HEK293 (cell line): ENCODE measurements around the gene WBP11.

Experiments used
- CTCF ChIA-PET: fragments of 350-600 bp; formaldehyde crosslinking; extraction: SDS; loops from one replicate; lab custom pipeline; 2021; ENCODE audit warnings: antibody characterized with exemption; lab: Yijun Ruan, JAX
- POLR2A ChIA-PET: fragments of 300-600 bp; formaldehyde crosslinking; extraction: SDS; loops from one replicate; lab custom pipeline; 2020; ENCODE audit warnings: antibody characterized with exemption, inconsistent platforms; lab: Yijun Ruan, JAX
- H3K27ac ChIP-seq: fragments of 200-500 bp; sonication (Bioruptor generic); 2 replicates; pipeline ENCODE4 v1.5.1; 2014; ENCODE audit warnings: low read depth, low read length, control low read depth, inconsistent platforms; ENCODE audit errors: extremely low read depth
- H3K36me3 ChIP-seq, 2 experiments: fragments of 200-500 bp in 1 of 2; sonication (Bioruptor generic) in 1 of 2; 1 replicate in 1 of 2; 2 replicates in 1 of 2; pipeline ENCODE4 v1.5.1; 2014 to 2017; ENCODE audit warnings: inconsistent platforms in 2 of 2, low read length in 2 of 2; ENCODE audit not compliant: control insufficient read depth in 2 of 2, insufficient read depth in 1 of 2
- H3K4me1 ChIP-seq: fragments of 200-500 bp; sonication (Bioruptor generic); 2 replicates; pipeline ENCODE4 v1.5.1; 2014; ENCODE audit warnings: mild to moderate bottlenecking, low read length, inconsistent platforms; ENCODE audit not compliant: control insufficient read depth, insufficient read depth
- H3K4me3 ChIP-seq: 2 replicates; pipeline ENCODE4 v1.5.1; 2011; ENCODE audit warnings: low read depth, mild to moderate bottlenecking, control low read depth, low read length, moderate library complexity
- H3K9me3 ChIP-seq: fragments of 200-500 bp; sonication (Bioruptor generic); 2 replicates; pipeline ENCODE4 v1.5.1; 2014; ENCODE audit warnings: low read depth, low read length, inconsistent platforms; ENCODE audit not compliant: control insufficient read depth, insufficient read depth
- AEBP2 ChIP-seq: fragments of 450-650 bp; formaldehyde crosslinking; IDR thresholded peaks from 2 replicates; pipeline ENCODE4 v1.5.1; 2016; ENCODE audit warnings: missing biosample characterization, missing genetic modification characterization, borderline replicate concordance
- BCL6B ChIP-seq: fragments of 450-650 bp; formaldehyde crosslinking; IDR thresholded peaks from 2 replicates; pipeline ENCODE4 v1.5.1; 2017; ENCODE audit warnings: missing biosample characterization, missing genetic modification characterization
- KLF10 ChIP-seq: fragments of 450-650 bp; IDR thresholded peaks from 2 replicates; pipeline ENCODE4 v1.5.1; 2018; ENCODE audit warnings: missing biosample characterization, mild to moderate bottlenecking, missing genetic modification characterization
- KLF17 ChIP-seq: fragments of 450-650 bp; formaldehyde crosslinking; IDR thresholded peaks from 2 replicates; pipeline ENCODE4 v1.5.1; 2016; ENCODE audit warnings: missing biosample characterization, missing genetic modification characterization
- TCF7L2 ChIP-seq: IDR thresholded peaks from 2 replicates; pipeline ENCODE4 v1.6.1; 2011; ENCODE audit warnings: low read depth, mild to moderate bottlenecking, inconsistent platforms, low read length, moderate library complexity, borderline replicate concordance
- ZBTB44 ChIP-seq: fragments of 450-650 bp; IDR thresholded peaks from 2 replicates; pipeline ENCODE4 v1.5.1; 2018; ENCODE audit warnings: missing biosample characterization, mild to moderate bottlenecking, missing genetic modification characterization
- ZFP69B ChIP-seq: fragments of 450-650 bp; formaldehyde crosslinking; IDR thresholded peaks from 2 replicates; pipeline ENCODE4 v1.5.1; 2016; ENCODE audit warnings: missing biosample characterization, missing genetic modification characterization
- ZNF184 ChIP-seq: fragments of 450-650 bp; IDR thresholded peaks from 2 replicates; pipeline ENCODE4 v1.5.1; 2018; ENCODE audit warnings: missing biosample characterization, mild to moderate bottlenecking, missing genetic modification characterization
- ZNF221 ChIP-seq: fragments of 450-650 bp; formaldehyde crosslinking; IDR thresholded peaks from 2 replicates; pipeline ENCODE4 v1.5.1; 2017; ENCODE audit warnings: missing biosample characterization, missing genetic modification characterization, borderline replicate concordance
- ZNF449 ChIP-seq: fragments of 450-650 bp; formaldehyde crosslinking; IDR thresholded peaks from 2 replicates; pipeline ENCODE4 v1.5.1; 2017; ENCODE audit warnings: missing biosample characterization, mild to moderate bottlenecking, missing genetic modification characterization, moderate library complexity
- ZNF473 ChIP-seq: fragments of 450-650 bp; formaldehyde crosslinking; IDR thresholded peaks from 2 replicates; pipeline ENCODE4 v1.5.1; 2017; ENCODE audit warnings: missing biosample characterization, missing genetic modification characterization
- ZNF501 ChIP-seq: fragments of 450-650 bp; formaldehyde crosslinking; IDR thresholded peaks from 2 replicates; pipeline ENCODE4 v1.5.1; 2016; ENCODE audit warnings: missing biosample characterization, missing genetic modification characterization
- ZNF514 ChIP-seq: fragments of 450-650 bp; formaldehyde crosslinking; IDR thresholded peaks from 2 replicates; pipeline ENCODE4 v1.5.1; 2016; ENCODE audit warnings: missing biosample characterization, missing genetic modification characterization
- ZNF518A ChIP-seq: fragments of 450-650 bp; formaldehyde crosslinking; conservative IDR thresholded peaks from 2 replicates; pipeline ENCODE4 v1.5.1; 2016; ENCODE audit warnings: low read depth, missing biosample characterization, missing genetic modification characterization
- ZNF521 ChIP-seq: fragments of 450-650 bp; formaldehyde crosslinking; IDR thresholded peaks from 2 replicates; pipeline ENCODE4 v1.5.1; 2017; ENCODE audit warnings: missing biosample characterization, mild to moderate bottlenecking, missing genetic modification characterization
- ZNF664 ChIP-seq: fragments of 450-650 bp; formaldehyde crosslinking; IDR thresholded peaks from 2 replicates; pipeline ENCODE4 v1.5.1; 2016; ENCODE audit warnings: missing biosample characterization, missing genetic modification characterization
- ZNF701 ChIP-seq: fragments of 450-650 bp; formaldehyde crosslinking; IDR thresholded peaks from 2 replicates; pipeline ENCODE4 v1.5.1; 2016; ENCODE audit warnings: missing biosample characterization, missing genetic modification characterization

WBP11 gene

GRCh38 chr12:14843425-14843887 lies 40.2 kb upstream of the WBP11 start, which contains the start of gene ART4:
Gene ART4 (minus strand): TSS chr12:14843526. CDS start chr12:14843113, 413 bp downstream.
- TF ChIP-seq ZBTB44 (tag by site-specific recombination) (no peak), ZNF701 (tag by site-specific recombination) (no peak), TCF7L2 (no peak), ZNF221 (tag by site-specific recombination) (no peak), KLF17 (tag by site-specific recombination) (no peak), ZNF184 (tag by site-specific recombination) (no peak), ZNF449 (no peak), ZNF518A (tag by site-specific recombination) (no peak), ZNF501 (tag by site-specific recombination) (no peak), ZNF514 (tag by site-specific recombination) (no peak), BCL6B (tag by site-specific recombination) (no peak), ZFP69B (tag by site-specific recombination) (no peak), ZNF521 (tag by site-specific recombination) (no peak)
- TF ChIP-seq, all 188 proteins: peak for 0
- Histone ChIP-seq H3K4me1 (no peaks in the 10 kb centered on the region), H3K27ac (no peak within 1 kb of the TSS), H3K4me3 (no peak within 1 kb of the TSS), H3K9me3 (no peaks in the 10 kb centered on the region), H3K36me3 (no peaks in the 10 kb centered on the region)
- ChIA-PET CTCF (interaction anchor here (1.5 to 6.8 kb wide), 3 partner anchors 73 to 378 kb away, joined by 6 to 86 read pairs (median 8); partner anchors contain the start of gene RERG), POLR2A (no interaction called here)

- CTCF ChIA-PET, result interaction anchor here (0.6 to 6.8 kb wide), 2 partner anchors 153 to 219 kb away, joined by 3 to 86 read pairs; no protein-coding TSS in a partner anchor
These were observed 39.0 kb upstream of the WBP11 start for GRCh38 chr12:14842315-14842714.

More at GRCh38 chr12:14842315-14842714, 39.0 kb upstream of the WBP11 start:
- Histone ChIP-seq H3K9me3 (no peaks in the 10 kb centered on the region), H3K36me3 (no peaks in the 10 kb centered on the region), H3K4me3 (no peak overlapping the region), H3K4me1 (no peaks in the 10 kb centered on the region), H3K27ac (no peak overlapping the region)
- POLR2A ChIA-PET, result no interaction called here
- TF ChIP-seq AEBP2 (no peak), KLF10 (tag by site-specific recombination) (no peak), ZNF473 (tag by site-specific recombination) (no peak), ZNF664 (tag by site-specific recombination) (no peak)
